Stomach (tissue), 4 donors: Measurements from ENCODE around the gene DNM3.

Source experiments
- CTCF ChIP-seq, 7 experiments: fragments of 450-650 bp in 4 of 7; fragments of 200-600 bp in 3 of 7; sonication (generic) in 3 of 7; IDR thresholded peaks; one replicate each; pipeline ENCODE4 v1.5.1; 2016 to 2019; ENCODE audit warnings: antibody characterized with exemption in 7 of 7, control low read depth in 2 of 7, mild to moderate bottlenecking in 1 of 7
- POLR2A ChIP-seq, 4 donors: fragments of 450-650 bp; IDR thresholded peaks; one replicate each; pipeline ENCODE4 v1.6.1; 2016; ENCODE audit warnings: antibody characterized with exemption in 4 of 4, control low read depth in 2 of 4, mild to moderate bottlenecking in 1 of 4, moderate library complexity in 1 of 4
- POLR2AphosphoS5 ChIP-seq, 3 donors: sonication (generic); formaldehyde crosslinking; IDR thresholded peaks; one replicate each; pipeline ENCODE4 v1.6.1; 2016; ENCODE audit warnings: antibody characterized with exemption in 3 of 3

- no peak for TF ChIP-seq CTCF (IDR thresholded peaks at IDR 0.05)
- TF ChIP-seq POLR2AphosphoS5 (IDR thresholded peaks at IDR 0.05): no peak
- no peak for TF ChIP-seq POLR2A (IDR thresholded peaks at IDR 0.05)
These were observed 435.0 kb downstream of the DNM3 start for GRCh38 chr1:172276120-172276818.
